NCI-H1694 (cell line): ENCODE measurements around the gene TMEM88.

ENCODE experiments used
- DNase-seq: peaks from one replicate; lab custom pipeline; 2025; lab: John Stamatoyannopoulos, UW

Gene TMEM88

GRCh38 chr17:7833011-7833794 is 21.7 kb upstream of the TMEM88 start:
- no peak for DNase-seq

GRCh38 chr17:7833795-7834541 is 20.9 kb upstream of the TMEM88 start, which contains the start of gene KDM6B:
KDM6B (plus strand) TSS chr17:7834217; CDS start chr17:7845555, 11,338 bp downstream.
- DNase-seq: peak; percentile 87

- no peak for DNase-seq
Measured at GRCh38 chr17:7834542-7834956, 20.3 kb upstream of the TMEM88 start.

GRCh38 chr17:7834957-7835813 is 19.7 kb upstream of the TMEM88 start:
- peak; percentile 97 for DNase-seq

- DNase-seq: peak; percentile 90
Measured at GRCh38 chr17:7835814-7836595, 18.9 kb upstream of the TMEM88 start.

- DNase-seq: peak; percentile 97
Measured at GRCh38 chr17:7836596-7837407, 18.1 kb upstream of the TMEM88 start.

- peak; percentile 30 for DNase-seq
Measured at GRCh38 chr17:7837408-7838088, 17.3 kb upstream of the TMEM88 start.

GRCh38 chr17:7838090-7839075 is 16.5 kb upstream of the TMEM88 start:
- peak; percentile 32 for DNase-seq

GRCh38 chr17:7839190-7839875 is 15.5 kb upstream of the TMEM88 start:
- DNase-seq: no peak

GRCh38 chr17:7839876-7840261 is 15.0 kb upstream of the TMEM88 start:
- DNase-seq: no peak

GRCh38 chr17:7840441-7840840 is 14.4 kb upstream of the TMEM88 start:
- no peak for DNase-seq

GRCh38 chr17:7840875-7841274 is 14.0 kb upstream of the TMEM88 start:
- DNase-seq: no peak

GRCh38 chr17:7841396-7841914 is 13.4 kb upstream of the TMEM88 start:
- DNase-seq: peak; percentile 46

GRCh38 chr17:7841915-7842379 is 12.9 kb upstream of the TMEM88 start:
- peak; percentile 81 for DNase-seq

GRCh38 chr17:7842380-7843256 is 12.2 kb upstream of the TMEM88 start:
- no peak for DNase-seq

- DNase-seq: no peak
Measured at GRCh38 chr17:7843257-7843535, 11.7 kb upstream of the TMEM88 start.
